Colonic mucosa (tissue), 4 donors: ENCODE data around the gene TBX21. TPM values are rescaled to one million over a fixed set of nuclear protein-coding genes. Genes with fewer than 3 reads are reported as not detected.

Experiments used
- DNase-seq: peaks from one replicate; pipeline ENCODE4 v3.0.0-alpha.2; 2020
- H3K27ac ChIP-seq: fragments of 200-600 bp; one replicate; pipeline ENCODE4 v1.8.0; 2021
- H3K27me3 ChIP-seq: fragments of 200-600 bp; one replicate; pipeline ENCODE4 v1.8.0; 2021
- H3K36me3 ChIP-seq: fragments of 200-600 bp; one replicate; pipeline ENCODE4 v1.8.0; 2021
- H3K4me1 ChIP-seq: fragments of 200-600 bp; one replicate; pipeline ENCODE4 v1.8.0; 2021; ENCODE audit warnings: mild to moderate bottlenecking
- H3K4me3 ChIP-seq: fragments of 200-600 bp; one replicate; pipeline ENCODE4 v1.8.0; 2021
- H3K9ac ChIP-seq, 2 donors: one replicate each; pipeline ENCODE4 v1.7.0; 2013; ENCODE audit warnings: control low read depth in 2 of 2, low read depth in 2 of 2, low read length in 2 of 2
- H3K9me3 ChIP-seq: fragments of 200-600 bp; one replicate; pipeline ENCODE4 v1.8.0; 2021
- intact Hi-C: fragments of 100-400 bp; cut with DNase I; formaldehyde crosslinking; loops from one replicate; pipeline ENCODE4 v1.14.1; 2022
- total RNA-seq, 2 donors: library from RNA; stranded (reverse); fragmentation: NEBNext Ultra II Directional in 1 of 2; extraction: Animal tissue kit (Norgen Biotek cat#: 25700) in 1 of 2; gene quantifications; one replicate each; pipeline ENCODE4 v1.2.1, GENCODE V29; 2021
- TF ChIP-seq, protein P1 (sequence below): fragments of 200-600 bp; IDR thresholded peaks from one replicate; pipeline ENCODE4 v1.8.0; 2022; ENCODE audit warnings: antibody characterized with exemption, mild to moderate bottlenecking
- donor health status: healthy.
- donor health status: DM: no; HTN: no; CAD: no.
- donor health status: DM: no; HTN: no; CAD: no.

Gene TBX21
- total RNA-seq, 2 donors from 2014 or later, result 0.40 to 0.49 TPM

DNA sequence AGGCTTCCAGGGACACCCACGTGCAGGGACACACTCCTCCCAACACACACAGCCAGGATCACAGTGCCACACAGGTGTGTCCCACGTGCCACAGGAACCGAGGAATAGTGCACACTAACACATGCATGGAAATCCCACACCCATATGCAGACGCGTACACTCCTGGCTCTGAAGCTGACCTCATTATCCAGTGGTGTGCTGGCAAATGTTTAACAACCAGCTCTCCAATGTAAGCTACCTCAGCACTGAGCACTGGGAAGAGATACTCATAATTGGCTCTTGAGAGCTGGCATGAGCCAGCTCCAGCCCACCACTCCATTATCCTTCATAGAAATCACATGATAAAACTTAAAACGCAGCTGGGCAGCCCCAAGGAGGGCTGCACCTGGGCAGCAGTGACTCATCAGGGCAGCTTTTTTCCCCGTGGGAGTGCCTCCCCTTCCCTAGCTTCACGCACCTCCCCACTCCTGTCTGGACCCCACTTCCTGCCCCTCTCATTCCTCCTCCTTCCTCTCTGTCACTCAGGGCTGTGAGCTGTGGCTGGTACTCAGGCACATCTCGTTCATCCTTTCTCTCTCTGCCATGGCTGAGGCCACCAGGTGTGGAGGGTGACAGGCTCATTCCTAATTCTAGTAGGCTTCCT lies 14.9 kb upstream of the TBX21 start:
- intact Hi-C loops, result no loop called here
- no peaks in the 10 kb centered on the region for H3K36me3 ChIP-seq
- H3K9ac ChIP-seq, result no peak overlapping the region
- H3K4me3 ChIP-seq, result no peak overlapping the region
- H3K27me3 ChIP-seq, result peaks cover 16% of the 10 kb centered on the region
- H3K27ac ChIP-seq, result no peak overlapping the region
- DNase-seq, result no peak
- TF ChIP-seq, protein P1, sequence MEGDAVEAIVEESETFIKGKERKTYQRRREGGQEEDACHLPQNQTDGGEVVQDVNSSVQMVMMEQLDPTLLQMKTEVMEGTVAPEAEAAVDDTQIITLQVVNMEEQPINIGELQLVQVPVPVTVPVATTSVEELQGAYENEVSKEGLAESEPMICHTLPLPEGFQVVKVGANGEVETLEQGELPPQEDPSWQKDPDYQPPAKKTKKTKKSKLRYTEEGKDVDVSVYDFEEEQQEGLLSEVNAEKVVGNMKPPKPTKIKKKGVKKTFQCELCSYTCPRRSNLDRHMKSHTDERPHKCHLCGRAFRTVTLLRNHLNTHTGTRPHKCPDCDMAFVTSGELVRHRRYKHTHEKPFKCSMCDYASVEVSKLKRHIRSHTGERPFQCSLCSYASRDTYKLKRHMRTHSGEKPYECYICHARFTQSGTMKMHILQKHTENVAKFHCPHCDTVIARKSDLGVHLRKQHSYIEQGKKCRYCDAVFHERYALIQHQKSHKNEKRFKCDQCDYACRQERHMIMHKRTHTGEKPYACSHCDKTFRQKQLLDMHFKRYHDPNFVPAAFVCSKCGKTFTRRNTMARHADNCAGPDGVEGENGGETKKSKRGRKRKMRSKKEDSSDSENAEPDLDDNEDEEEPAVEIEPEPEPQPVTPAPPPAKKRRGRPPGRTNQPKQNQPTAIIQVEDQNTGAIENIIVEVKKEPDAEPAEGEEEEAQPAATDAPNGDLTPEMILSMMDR, result no peak
- H3K9me3 ChIP-seq, result no peaks in the 10 kb centered on the region
- H3K4me1 ChIP-seq, result peaks cover 4% of the 10 kb centered on the region

DNA sequence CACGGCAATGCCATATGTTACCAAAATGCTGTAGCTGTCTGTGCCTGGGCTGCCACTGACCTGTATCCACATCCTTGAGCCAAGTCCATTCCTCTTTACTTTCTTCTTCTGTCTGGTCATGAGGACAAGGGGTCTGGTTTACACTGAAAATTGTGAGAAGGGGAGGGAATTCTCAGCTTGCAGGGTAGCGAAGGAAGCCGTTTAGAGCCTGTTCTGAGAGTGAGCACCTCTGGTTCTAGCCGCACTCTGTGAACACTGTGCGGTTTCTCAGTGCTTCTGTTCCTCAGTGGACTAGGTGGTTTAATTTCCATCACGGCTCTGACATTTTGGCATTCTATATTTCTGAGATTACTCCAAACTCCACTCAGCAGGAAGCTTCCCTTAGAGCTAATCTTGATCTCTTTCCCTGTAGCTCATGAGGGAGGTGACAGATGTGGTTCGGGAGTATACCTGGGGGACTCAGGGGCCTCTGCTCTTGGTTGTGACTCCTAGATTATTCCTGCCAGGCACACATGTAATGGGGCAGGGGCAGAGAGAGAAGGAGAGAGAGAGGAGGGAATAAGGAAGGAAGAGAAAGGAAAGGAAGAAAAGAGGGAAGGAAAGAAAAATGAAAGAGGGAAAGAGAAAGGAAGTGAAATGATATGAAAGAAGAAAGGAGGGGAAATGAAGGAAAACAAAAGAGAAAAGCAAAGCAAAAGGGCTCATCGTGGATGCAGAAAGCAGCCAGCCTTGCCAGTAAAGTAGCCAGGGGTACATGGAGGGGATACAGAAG lies 14.2 kb upstream of the TBX21 start:
- H3K36me3 ChIP-seq, result no peaks in the 10 kb centered on the region
- no peak overlapping the region for H3K27ac ChIP-seq
- intact Hi-C loops, result no loop called here
- H3K9me3 ChIP-seq, result no peaks in the 10 kb centered on the region
- H3K4me1 ChIP-seq, result peaks cover 4% of the 10 kb centered on the region
- H3K4me3 ChIP-seq, result no peak overlapping the region
- H3K9ac ChIP-seq, result no peak overlapping the region
- TF ChIP-seq, protein P1, result no peak
- H3K27me3 ChIP-seq, result peaks cover 16% of the 10 kb centered on the region
- no peak for DNase-seq

DNA sequence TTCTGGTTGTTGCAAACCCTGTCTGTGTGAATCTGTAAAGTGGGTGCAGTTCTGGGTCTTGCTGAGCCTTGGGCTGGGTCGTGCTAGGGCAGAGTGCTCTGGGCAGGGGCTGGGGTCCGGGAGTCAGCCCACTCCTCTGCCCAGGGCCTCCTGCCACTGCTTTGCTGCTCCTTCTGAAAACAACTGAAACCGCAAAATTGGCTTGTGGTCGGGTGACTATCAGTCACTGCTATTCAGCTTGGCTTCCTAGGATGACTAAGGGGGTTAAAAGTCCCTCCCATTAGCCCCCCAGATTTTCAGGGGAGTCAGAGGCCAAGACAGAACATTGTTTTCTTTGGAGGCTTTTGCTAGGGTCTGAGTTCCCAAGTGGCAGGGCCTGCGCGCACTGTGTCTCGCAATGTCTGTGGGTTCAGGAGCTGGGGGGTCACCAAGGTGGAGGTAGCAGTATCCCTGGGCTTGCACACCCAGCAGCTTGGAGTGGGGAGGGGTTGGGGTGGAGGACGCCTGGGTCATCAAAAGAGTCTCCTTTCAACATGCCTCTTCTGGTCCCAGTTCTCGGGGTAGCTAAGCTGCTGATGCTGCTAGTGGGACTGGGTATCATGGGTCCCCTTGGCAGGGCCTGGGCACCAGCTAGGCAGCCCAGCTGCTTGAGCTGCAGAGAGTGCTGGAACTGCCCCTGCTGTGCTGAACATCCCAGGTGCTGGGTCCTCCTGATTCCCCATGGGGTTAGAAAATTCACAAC lies 13.5 kb upstream of the TBX21 start:
- TF ChIP-seq, protein P1, result no peak
- Histone ChIP-seq H3K36me3 (no peaks in the 10 kb centered on the region), H3K4me1 (peaks cover 4% of the 10 kb centered on the region), H3K27ac (no peak overlapping the region), H3K9me3 (no peaks in the 10 kb centered on the region), H3K4me3 (no peak overlapping the region), H3K9ac (no peak overlapping the region), H3K27me3 (peaks cover 16% of the 10 kb centered on the region)
- intact Hi-C loops, result no loop called here
- no peak for DNase-seq

DNA sequence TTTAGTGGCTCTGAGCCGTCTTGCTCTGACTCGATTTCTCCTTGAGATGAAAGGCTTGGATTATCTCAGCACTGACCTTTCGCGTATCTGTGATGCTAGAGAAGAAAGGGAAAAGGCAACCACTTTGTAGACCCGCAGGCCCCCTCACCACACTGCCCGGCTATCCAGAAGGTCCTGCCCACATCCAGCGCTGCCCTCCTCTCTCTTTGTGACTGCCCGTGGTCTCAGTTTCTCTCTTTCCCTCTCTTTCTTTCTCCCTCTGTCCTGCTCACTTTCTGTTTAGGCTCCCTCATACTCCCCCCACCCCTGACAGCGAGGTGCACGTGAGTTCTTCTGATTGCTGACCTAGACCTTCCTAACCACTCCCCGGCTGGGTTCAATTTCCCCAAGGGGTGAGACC lies 12.8 kb upstream of the TBX21 start:
- Histone ChIP-seq H3K27ac (no peak overlapping the region), H3K4me1 (peaks cover 4% of the 10 kb centered on the region), H3K9me3 (no peaks in the 10 kb centered on the region), H3K36me3 (no peaks in the 10 kb centered on the region), H3K4me3 (no peak overlapping the region), H3K9ac (no peak overlapping the region), H3K27me3 (peaks cover 16% of the 10 kb centered on the region)
- DNase-seq, result no peak
- intact Hi-C loops, result no loop called here
- TF ChIP-seq, protein P1, result no peak

DNA sequence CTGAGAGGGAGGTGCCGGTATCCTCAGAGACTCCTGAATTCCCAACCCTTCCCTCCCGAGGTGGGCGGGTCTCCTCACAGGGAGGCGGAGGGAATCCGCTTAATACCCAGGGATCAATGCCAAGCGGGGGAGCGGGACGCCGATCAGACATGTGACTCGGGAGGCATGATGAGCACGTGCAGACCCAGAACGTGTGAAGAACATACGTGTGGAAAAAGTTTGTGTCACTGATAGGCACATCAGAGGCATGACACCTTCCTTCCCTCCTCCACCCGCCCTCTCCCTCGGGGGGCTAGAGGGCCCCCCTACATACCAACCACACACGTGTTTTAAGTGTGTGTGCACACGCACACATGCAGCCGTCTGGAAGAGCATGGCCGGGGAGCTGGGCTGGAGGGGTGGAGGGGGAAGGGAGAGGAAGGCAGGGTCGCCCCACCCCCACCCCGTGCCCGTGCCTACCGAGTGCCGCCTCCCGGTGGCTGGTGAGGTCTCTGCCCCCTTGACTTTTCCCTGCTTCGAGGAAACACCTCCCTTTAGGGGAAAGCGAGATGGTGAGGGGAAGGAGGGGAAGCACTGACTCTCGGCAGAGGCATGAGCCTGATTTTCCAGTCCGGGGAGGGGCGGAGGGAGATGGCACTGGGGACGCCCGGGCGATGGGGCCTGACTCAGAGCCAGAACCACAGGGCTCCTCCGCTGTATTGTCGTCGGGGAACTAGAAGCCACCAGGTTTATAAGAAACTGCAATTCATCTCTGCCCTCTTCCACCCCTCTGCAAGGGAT lies 12.1 kb upstream of the TBX21 start:
- Histone ChIP-seq H3K4me3 (no peak overlapping the region), H3K9me3 (no peaks in the 10 kb centered on the region), H3K27me3 (peaks cover 16% of the 10 kb centered on the region), H3K36me3 (no peaks in the 10 kb centered on the region), H3K27ac (no peak overlapping the region), H3K4me1 (peaks cover 4% of the 10 kb centered on the region), H3K9ac (no peak overlapping the region)
- no peak for DNase-seq
- TF ChIP-seq, protein P1, result no peak
- intact Hi-C loops, result no loop called here
